HepG2 (cell line): ENCODE data around the gene THY1. TPM values are rescaled to one million over a fixed set of nuclear protein-coding genes. Genes with fewer than 3 reads are reported as not detected.

Experiments
- AGO2 ChIP-seq: fragments of 200-400 bp; formaldehyde crosslinking; optimal IDR thresholded peaks from 2 replicates; pipeline ENCODE3; 2017; ENCODE audit warnings: mild to moderate bottlenecking, low read depth, low read length, moderate library complexity
- CEBPG ChIP-seq: IDR thresholded peaks from 2 replicates; pipeline ENCODE4 v1.6.1; 2016
- EZH2 ChIP-seq: conservative IDR thresholded peaks from 2 replicates; pipeline ENCODE4 v1.6.1; 2012; ENCODE audit warnings: mild to moderate bottlenecking, low read depth, low read length, moderate library complexity
- FOXA1 ChIP-seq, 2 experiments: fragments of 450-650 bp in 1 of 2; sonication (generic) in 1 of 2; formaldehyde crosslinking in 1 of 2; IDR thresholded peaks; 2 replicates each; pipeline versions ENCODE4 v1.4.0 to v1.6.1; 2016 to 2020; ENCODE audit warnings: missing genetic modification reagents in 1 of 2
- FOXP1 ChIP-seq, 2 experiments: fragments of 450-650 bp in 1 of 2; IDR thresholded peaks; 2 replicates each; pipeline ENCODE4 v1.6.1; 2017 to 2018; ENCODE audit warnings: antibody characterized with exemption in 1 of 2
- GMEB2 ChIP-seq: IDR thresholded peaks from 2 replicates; pipeline ENCODE4 v1.6.1; 2016; ENCODE audit warnings: missing biosample characterization, missing genetic modification reagents, low read depth
- HMG20A ChIP-seq: IDR thresholded peaks from 2 replicates; pipeline ENCODE4 v1.6.1; 2016; ENCODE audit warnings: borderline replicate concordance
- JDP2 ChIP-seq: sonication (generic); formaldehyde crosslinking; IDR thresholded peaks from 2 replicates; pipeline ENCODE4 v1.8.1; 2022; ENCODE audit warnings: missing genetic modification reagents, borderline replicate concordance
- JUND ChIP-seq: sonication (generic); formaldehyde crosslinking; IDR thresholded peaks from 2 replicates; pipeline ENCODE4 v1.8.0; 2022; ENCODE audit warnings: mild to moderate bottlenecking, missing genetic modification reagents
- MBNL3 ChIP-seq: fragments of 250-450 bp; sonication (Bioruptor Pico); conservative IDR thresholded peaks from 2 replicates; pipeline ENCODE4 v1.8.0; 2022; ENCODE audit warnings: mild to moderate bottlenecking, inconsistent platforms
- MED1 ChIP-seq: sonication (generic); formaldehyde crosslinking; IDR thresholded peaks from 2 replicates; pipeline ENCODE4 v1.4.0; 2020; ENCODE audit warnings: missing genetic modification reagents
- MLXIP ChIP-seq: sonication (generic); formaldehyde crosslinking; IDR thresholded peaks from 2 replicates; pipeline ENCODE4 v1.9.0; 2021; ENCODE audit warnings: missing genetic modification reagents, borderline replicate concordance
- NAIF1 ChIP-seq: sonication (generic); formaldehyde crosslinking; IDR thresholded peaks from 2 replicates; pipeline ENCODE4 v1.5.0; 2020; ENCODE audit warnings: mild to moderate bottlenecking, missing genetic modification reagents, borderline replicate concordance
- NFYB ChIP-seq: sonication (generic); formaldehyde crosslinking; IDR thresholded peaks from 2 replicates; pipeline ENCODE4 v1.4.0; 2020; ENCODE audit warnings: missing genetic modification reagents
- NKX3-1 ChIP-seq: sonication (generic); formaldehyde crosslinking; IDR thresholded peaks from 2 replicates; pipeline ENCODE4 v1.5.0; 2020; ENCODE audit warnings: missing genetic modification reagents
- SCMH1 ChIP-seq: sonication (generic); formaldehyde crosslinking; IDR thresholded peaks from 2 replicates; pipeline ENCODE4 v1.9.0; 2021; ENCODE audit warnings: missing genetic modification reagents, mild to moderate bottlenecking, borderline replicate concordance
- TRIM22 ChIP-seq: fragments of 450-650 bp; IDR thresholded peaks from 2 replicates; pipeline ENCODE4 v1.6.1; 2017
- ZNF484 ChIP-seq: sonication (generic); formaldehyde crosslinking; IDR thresholded peaks from 2 replicates; pipeline ENCODE4 v1.5.1; 2020; ENCODE audit warnings: mild to moderate bottlenecking, low read depth, missing genetic modification reagents, borderline replicate concordance
- ZNF556 ChIP-seq: sonication (generic); formaldehyde crosslinking; IDR thresholded peaks from 2 replicates; pipeline ENCODE4 v1.4.0; 2020; ENCODE audit warnings: mild to moderate bottlenecking, missing genetic modification reagents, borderline replicate concordance
- ZNF557 ChIP-seq: sonication (generic); formaldehyde crosslinking; IDR thresholded peaks from 2 replicates; pipeline ENCODE4 v1.4.0; 2020; ENCODE audit warnings: missing genetic modification reagents
- ZNF768 ChIP-seq: sonication (generic); formaldehyde crosslinking; IDR thresholded peaks from 2 replicates; pipeline ENCODE4 v1.4.0; 2020; ENCODE audit warnings: missing genetic modification reagents
- polyA plus RNA-seq, 8 experiments: library from polyadenylated mRNA; depleted of rRNA in 3 of 8; stranded (reverse) in 7 of 8; unstranded in 1 of 8; fragments of >200 nt; fragmentation: Illumina TruSeq in 4 of 8; extraction: Trizol in 4 of 8; gene quantifications; 2 replicates each; pipeline versions ENCODE4 v1.2.1 to v1.2.3, GENCODE V29; 2011 to 2016; ENCODE audit warnings: low read depth in 4 of 8, missing spikeins in 1 of 8, mixed read lengths in 1 of 8; ENCODE audit not compliant: insufficient read depth in 1 of 8
- total RNA-seq, 5 experiments: library from RNA; depleted of rRNA; stranded (reverse); fragments of >200 nt; fragmentation: Illumina TruSeq; extraction: Trizol; gene quantifications; 2 replicates each; pipeline ENCODE4 v1.2.3, GENCODE V29; 2016; ENCODE audit warnings: low read depth in 1 of 5

Gene THY1
- total and polyA plus RNA-seq, 2 of the 13 experiments (the other 11 are each of a cell fraction or from before 2014, with no cell fraction given) = not detected

DNA sequence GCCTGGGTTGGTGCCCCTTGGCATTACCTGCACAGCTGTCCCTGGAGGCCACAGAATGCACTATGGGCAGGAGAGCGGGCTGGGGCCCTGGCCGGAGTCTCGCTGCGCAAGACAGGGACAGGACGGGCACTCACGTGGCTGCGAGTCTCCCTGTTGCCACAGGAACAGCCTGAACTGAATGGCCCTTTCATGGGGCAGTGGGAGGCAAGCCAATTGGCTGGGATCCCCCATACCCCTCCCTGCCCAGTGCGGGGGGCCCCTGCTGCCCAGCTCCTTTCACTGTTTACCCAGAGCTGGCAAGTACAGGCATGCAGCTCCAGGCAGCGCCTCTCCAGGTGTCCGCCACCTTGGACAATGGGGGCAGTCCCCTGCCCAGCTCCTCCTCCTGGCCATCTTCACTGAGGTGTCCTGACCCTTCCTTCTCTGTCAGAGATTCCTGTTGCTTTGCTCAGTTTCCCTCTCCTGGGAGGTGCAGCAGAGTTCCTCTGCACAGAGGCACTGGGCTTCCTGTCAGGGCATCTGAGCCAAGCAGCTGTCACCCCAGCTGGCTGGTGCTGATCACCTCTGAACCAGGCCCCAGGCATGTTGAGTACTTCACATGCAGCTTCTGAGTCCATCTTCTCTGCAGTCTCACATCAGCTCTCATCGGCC is 46.6 kb downstream of the THY1 start (continued):
- TF ChIP-seq TRIM22 (no peak), JUND (CRISPR knock-in tag) (no peak), NAIF1 (CRISPR knock-in tag) (no peak), MBNL3 (CRISPR knock-in tag) (no peak), JDP2 (no peak; the same call in 1 of the 2 replicates), ZNF768 (CRISPR knock-in tag) (peak; percentile 48; the same call in 1 of the 2 replicates), EZH2 (no peak), MLXIP (CRISPR knock-in tag) (no peak), CEBPG (CRISPR knock-in tag) (peak; percentile 31), NKX3-1 (no peak), FOXP1 (IDR thresholded peaks at IDR 0.05) (no peak), FOXP1 (CRISPR knock-in tag; IDR thresholded peaks at IDR 0.05) (no peak; the same call in 1 of the 2 replicates), ZNF556 (CRISPR knock-in tag) (no peak), NFYB (CRISPR knock-in tag) (peak; percentile 56), GMEB2 (no peak), MED1 (peak; percentile 72), AGO2 (peak; percentile 37), SCMH1 (CRISPR knock-in tag) (no peak), HMG20A (CRISPR knock-in tag) (peak; percentile 49; the same call in 1 of the 2 replicates), ZNF484 (no peak), ZNF557 (CRISPR knock-in tag) (no peak), FOXA1 (IDR thresholded peaks at IDR 0.05) (no peak), FOXA1 (CRISPR knock-in tag; IDR thresholded peaks at IDR 0.05) (peak; percentile 91)
